Neutrophil (primary cell): ENCODE results near the gene SV2C.

Experiments used
- H3K27ac ChIP-seq: fragments of 200-600 bp; sonication (generic); 2 replicates; pipeline ENCODE4 v1.5.1; 2016; ENCODE audit warnings: mild to moderate bottlenecking, moderate library complexity
- H3K27me3 ChIP-seq: fragments of 200-600 bp; sonication (generic); 2 replicates; pipeline ENCODE4 v1.6.0; 2016; ENCODE audit warnings: mild to moderate bottlenecking
- H3K36me3 ChIP-seq: fragments of 200-600 bp; sonication (generic); 2 replicates; pipeline ENCODE4 v1.5.1; 2017
- H3K4me1 ChIP-seq, 2 experiments: fragments of 200-600 bp in 1 of 2; sonication (generic) in 1 of 2; 1 replicate in 1 of 2; 2 replicates in 1 of 2; pipeline versions ENCODE4 v1.5.1 to v1.6.1; 2013 to 2016; ENCODE audit warnings: low read depth in 1 of 2, low read length in 1 of 2, mild to moderate bottlenecking in 1 of 2, moderate library complexity in 1 of 2; ENCODE audit not compliant: control insufficient read depth in 1 of 2, insufficient read depth in 1 of 2
- H3K4me3 ChIP-seq, 2 experiments: fragments of 200-600 bp in 1 of 2; sonication (generic) in 1 of 2; 1 replicate in 1 of 2; 2 replicates in 1 of 2; pipeline ENCODE4 v1.5.1; 2013 to 2016; ENCODE audit warnings: low read depth in 1 of 2, low read length in 1 of 2, mild to moderate bottlenecking in 1 of 2, moderate library complexity in 1 of 2
- H3K9me3 ChIP-seq: fragments of 200-600 bp; sonication (generic); 2 replicates; pipeline ENCODE4 v1.5.1; 2016
- TF ChIP-seq, protein P1 (sequence below): fragments of 200-600 bp; sonication (generic); IDR thresholded peaks from 2 replicates; pipeline ENCODE4 v1.5.1; 2016; ENCODE audit warnings: antibody characterized with exemption

SV2C gene

DNA sequence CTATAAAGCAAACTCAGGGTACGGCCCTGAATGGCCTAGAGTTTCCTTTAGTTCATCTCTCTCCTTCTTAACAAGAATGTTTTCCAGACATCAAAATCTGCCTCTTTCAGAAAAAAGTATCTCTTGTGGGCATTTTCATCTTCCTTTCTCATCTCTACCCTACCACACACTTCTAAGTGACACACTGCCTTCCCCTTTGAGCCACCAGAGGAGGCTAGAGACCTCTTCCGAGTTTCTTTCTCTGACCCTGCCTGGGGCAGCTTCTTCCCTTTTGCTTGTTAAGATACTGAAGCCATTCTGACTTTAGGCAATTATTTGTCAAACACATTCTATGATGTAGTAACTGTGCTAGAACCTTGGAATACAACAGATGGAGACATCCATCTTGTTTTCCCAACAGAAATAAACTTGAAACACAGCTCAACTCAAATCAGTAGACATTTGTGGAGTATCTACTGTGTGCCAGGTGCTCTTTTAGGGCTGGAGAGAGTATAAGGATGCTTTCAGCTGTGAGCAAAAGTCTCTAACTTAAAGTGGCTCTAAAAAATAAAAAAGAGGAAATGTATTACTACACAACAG lies 8.6 kb upstream of the SV2C start:
- Histone ChIP-seq H3K4me3 (no peak overlapping the region), H3K27ac (no peak overlapping the region), H3K27me3 (peaks cover 79% of the 10 kb centered on the region), H3K9me3 (no peaks in the 10 kb centered on the region), H3K4me1 (no peaks in the 10 kb centered on the region), H3K36me3 (no peaks in the 10 kb centered on the region)
- TF ChIP-seq, protein P1, sequence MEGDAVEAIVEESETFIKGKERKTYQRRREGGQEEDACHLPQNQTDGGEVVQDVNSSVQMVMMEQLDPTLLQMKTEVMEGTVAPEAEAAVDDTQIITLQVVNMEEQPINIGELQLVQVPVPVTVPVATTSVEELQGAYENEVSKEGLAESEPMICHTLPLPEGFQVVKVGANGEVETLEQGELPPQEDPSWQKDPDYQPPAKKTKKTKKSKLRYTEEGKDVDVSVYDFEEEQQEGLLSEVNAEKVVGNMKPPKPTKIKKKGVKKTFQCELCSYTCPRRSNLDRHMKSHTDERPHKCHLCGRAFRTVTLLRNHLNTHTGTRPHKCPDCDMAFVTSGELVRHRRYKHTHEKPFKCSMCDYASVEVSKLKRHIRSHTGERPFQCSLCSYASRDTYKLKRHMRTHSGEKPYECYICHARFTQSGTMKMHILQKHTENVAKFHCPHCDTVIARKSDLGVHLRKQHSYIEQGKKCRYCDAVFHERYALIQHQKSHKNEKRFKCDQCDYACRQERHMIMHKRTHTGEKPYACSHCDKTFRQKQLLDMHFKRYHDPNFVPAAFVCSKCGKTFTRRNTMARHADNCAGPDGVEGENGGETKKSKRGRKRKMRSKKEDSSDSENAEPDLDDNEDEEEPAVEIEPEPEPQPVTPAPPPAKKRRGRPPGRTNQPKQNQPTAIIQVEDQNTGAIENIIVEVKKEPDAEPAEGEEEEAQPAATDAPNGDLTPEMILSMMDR: no peak

DNA sequence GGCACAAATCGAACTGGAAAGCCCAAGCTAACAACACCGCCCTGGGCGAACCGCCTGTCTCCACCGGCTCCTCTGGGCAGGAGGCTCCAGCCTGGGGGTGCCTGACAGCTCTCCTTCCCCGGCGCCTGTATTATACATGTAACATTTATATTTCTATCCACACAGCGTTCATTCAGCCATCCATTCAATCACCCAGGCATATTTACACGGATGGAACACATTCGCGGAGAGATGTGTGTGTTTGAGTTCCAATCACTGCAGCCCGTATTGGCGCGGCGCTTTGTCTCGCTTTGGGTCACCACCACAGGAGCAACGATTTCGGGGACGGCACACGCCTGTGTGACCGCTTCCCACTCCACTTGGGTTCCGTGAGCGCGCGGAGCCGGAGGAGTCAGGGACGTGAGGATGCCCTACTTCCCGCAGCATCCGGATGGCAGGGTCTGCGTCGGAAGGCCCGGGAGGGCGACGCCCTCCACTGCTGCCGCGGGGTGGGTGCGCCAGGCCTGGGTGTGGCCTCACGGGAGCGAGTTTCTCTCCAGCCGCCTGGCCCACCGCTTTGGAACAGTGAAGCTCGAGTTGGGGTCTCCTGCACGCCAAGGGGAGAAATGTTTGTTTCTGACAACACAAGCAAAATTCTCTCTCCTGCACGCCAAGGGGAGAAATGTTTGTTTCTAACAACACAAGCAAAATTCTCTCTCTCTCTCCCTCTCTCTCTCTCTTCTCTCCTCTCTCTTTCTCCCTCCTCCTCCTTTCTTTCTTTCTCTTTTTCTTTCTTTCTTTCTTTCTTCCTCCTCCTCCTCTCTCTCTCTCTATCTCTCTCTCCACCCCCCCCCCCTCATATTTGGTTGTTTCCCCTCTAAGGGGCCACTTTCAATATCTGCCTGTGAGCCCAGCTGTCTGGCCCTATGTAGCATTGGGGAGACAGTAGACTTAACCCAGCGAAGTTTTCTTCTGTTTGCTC lies 1.1 kb upstream of the SV2C start:
- no peak overlapping the region for H3K4me3 ChIP-seq
- H3K4me1 ChIP-seq: peaks cover 3 to 14% of the 10 kb centered on the region in 2 experiments
- H3K9me3 ChIP-seq: no peaks in the 10 kb centered on the region
- TF ChIP-seq, protein P1: no peak
- H3K36me3 ChIP-seq: no peaks in the 10 kb centered on the region
- H3K27ac ChIP-seq: no peak overlapping the region
- peaks cover 100% of the 10 kb centered on the region for H3K27me3 ChIP-seq

DNA sequence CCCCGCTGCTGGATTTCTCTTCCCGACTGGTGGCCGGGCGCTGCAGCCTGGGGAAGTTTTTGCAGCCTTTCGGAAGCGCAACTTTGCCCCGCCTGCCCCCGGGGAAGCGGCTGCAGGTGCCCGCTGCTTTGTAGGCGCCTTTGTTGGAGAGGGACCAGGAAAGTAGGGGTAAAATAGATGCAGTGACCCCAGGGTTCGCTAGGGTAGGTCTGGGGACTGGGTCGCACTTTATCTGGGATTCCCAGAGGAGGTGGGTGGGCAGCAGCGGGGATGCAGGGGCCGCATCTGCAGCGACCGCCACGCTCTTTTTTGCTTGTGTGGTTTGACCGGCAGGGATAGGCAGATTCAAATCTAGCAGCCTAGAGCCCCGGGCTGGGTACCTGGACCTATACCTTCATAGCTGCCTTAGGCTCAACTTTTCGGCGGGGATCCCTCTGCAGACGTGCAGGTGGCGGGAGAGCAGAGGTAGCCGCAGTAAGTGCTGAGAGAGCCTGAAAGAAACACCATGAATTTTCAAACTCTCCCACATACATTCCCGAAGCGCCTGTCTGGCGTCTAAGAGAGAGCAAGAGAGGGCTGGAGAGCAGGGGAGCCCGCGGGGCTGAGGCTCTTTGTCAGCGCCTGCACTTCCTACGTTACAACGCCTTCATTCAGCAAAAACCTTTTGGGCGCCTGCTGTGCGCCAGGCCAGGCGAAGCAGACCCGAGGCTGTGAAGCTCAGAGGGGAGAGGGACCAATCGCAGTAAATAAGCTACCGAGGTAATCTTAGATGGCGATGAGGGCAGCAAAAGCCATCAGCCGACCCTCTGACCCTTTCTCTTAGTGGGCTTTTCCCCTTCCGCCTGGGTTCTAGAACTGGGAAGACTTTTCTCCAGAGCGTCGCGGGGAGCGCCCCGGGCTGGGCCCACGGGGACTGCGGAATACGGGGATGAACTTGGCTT lies 642 bp downstream of the SV2C start:
- Histone ChIP-seq H3K9me3 (no peaks in the 10 kb centered on the region), H3K4me1 (peaks cover 3 to 14% of the 10 kb centered on the region in 2 experiments), H3K27me3 (peaks cover 100% of the 10 kb centered on the region), H3K36me3 (no peaks in the 10 kb centered on the region), H3K27ac (no peak overlapping the region), H3K4me3 (no peak overlapping the region)
- TF ChIP-seq, protein P1: no peak

DNA sequence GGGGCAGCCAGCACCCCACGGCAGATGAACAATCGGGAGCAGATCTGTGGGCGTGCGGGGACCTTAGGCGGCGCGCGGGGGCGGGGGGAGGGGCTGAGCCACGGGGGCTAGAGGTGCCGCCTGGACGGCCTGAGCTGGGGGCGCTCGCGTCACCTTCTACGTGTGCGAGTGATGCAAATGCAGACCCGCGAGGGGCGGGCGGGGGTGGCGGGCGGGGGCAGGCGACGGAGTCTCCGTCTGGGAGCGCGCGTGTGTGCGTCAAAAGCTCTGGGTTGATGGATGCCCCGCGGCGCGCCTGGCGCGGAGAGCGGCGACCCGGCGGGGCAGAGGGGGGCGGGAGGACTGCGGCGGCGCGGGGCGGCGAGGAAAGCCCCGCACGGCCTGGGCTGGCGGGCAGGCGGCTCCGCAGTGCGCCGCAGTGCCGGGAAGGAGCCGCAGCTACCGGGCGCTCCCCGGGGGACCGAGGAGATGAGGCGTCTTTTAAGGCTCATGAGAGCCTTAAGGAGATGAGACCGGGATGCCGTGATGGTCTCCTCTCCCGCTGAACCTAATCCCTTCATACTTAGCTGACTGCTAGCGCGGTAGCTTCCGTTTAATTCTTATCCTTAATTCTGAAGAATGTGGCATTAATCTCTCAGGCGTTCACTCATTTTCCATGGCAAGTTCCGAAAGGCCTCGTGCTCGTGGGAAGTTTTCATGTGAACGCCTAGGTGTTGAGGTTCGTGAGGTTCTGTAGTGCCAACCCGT lies 1.5 kb downstream of the SV2C start:
- Histone ChIP-seq H3K4me3 (no peak overlapping the region), H3K36me3 (no peaks in the 10 kb centered on the region), H3K9me3 (no peaks in the 10 kb centered on the region), H3K27ac (no peak overlapping the region), H3K4me1 (peaks cover 3 to 14% of the 10 kb centered on the region in 2 experiments), H3K27me3 (peaks cover 100% of the 10 kb centered on the region)
- TF ChIP-seq, protein P1: no peak

DNA sequence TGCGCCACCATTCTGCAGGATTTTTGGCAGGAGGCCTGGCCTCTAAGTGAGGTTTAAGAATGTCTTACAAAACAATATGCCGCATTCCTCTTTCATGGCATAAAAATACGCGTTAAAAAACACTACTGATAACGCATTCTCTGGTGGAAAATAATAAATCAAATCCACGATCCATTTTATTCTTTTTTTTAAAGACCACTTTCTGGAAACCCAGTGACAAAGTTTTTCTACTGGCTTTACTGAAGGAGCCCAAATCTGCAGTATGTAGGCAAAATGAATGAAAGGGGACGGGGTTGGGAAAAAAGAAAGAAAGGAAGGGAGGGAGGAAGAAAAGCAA lies 2.0 kb downstream of the SV2C start:
- no peak overlapping the region for H3K4me3 ChIP-seq
- TF ChIP-seq, protein P1: no peak
- no peaks in the 10 kb centered on the region for H3K9me3 ChIP-seq
- H3K27me3 ChIP-seq: peaks cover 100% of the 10 kb centered on the region
- peaks cover 3 to 14% of the 10 kb centered on the region in 2 experiments for H3K4me1 ChIP-seq
- H3K36me3 ChIP-seq: no peaks in the 10 kb centered on the region
- H3K27ac ChIP-seq: no peak overlapping the region
